ENCODE data around the gene PIK3CB.
"Not testable (repeated sequence)": the region's sequence is repeated elsewhere in the genome, so short reads cannot be mapped to it uniquely, and the experiment has no call there.

PIK3CB gene

DNA sequence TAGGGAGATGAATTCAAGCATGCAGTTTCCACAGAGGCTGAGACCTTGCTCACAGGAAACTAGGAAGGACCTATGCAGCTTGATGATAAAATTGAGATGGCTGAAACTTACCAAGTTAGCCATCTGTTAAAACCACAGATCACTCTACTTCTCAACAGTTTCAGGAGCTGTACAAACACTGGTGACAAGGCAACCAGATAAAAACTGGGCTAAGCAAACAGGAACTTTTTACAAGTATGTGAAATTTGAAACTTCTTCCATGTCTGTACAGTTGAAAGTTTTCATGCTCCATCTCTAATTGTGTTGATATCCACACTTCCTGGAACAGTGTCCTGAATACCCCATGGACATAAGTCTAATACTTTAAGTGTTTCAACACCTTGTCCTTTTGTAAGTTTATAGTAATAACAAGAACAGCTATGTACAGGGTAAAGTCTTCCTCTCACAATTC is 147.9 kb downstream of the PIK3CB start:
- Mint-ChIP-seq H3K36me3 (ENCODE audit: low read depth) (peaks cover 7% of the 10 kb centered on the region), H3K4me3 (no peak overlapping the region), H3K4me1 (no peaks in the 10 kb centered on the region)

DNA sequence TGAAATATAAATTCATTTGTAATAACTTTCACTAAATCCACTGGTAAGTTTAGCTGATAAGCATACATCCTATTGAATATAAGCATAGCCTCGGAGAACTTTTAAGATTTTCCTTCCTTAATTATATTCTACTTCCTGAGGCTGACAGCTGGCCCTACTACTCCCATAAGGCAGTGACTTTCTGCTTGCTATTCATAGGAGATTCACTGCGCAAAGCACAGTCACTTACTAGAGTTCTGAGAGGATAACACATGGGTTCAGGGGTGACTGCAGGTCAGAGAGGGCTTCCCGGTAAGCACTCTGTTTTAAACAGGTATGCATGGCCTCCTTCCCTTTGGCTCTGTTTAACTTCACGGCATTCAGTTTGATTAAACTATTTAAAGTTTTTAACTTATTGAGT is 150.3 kb downstream of the PIK3CB start:
- Mint-ChIP-seq H3K4me3 (no peak overlapping the region), H3K36me3 (ENCODE audit: low read depth) (peaks cover 12% of the 10 kb centered on the region), H3K4me1 (no peaks in the 10 kb centered on the region), H3K27me3 (ENCODE audit: low read depth) (no peaks in the 10 kb centered on the region), H3K27ac (no peak overlapping the region), H3K9me3 (no peaks in the 10 kb centered on the region)
- TF ChIP-seq, protein P1, sequence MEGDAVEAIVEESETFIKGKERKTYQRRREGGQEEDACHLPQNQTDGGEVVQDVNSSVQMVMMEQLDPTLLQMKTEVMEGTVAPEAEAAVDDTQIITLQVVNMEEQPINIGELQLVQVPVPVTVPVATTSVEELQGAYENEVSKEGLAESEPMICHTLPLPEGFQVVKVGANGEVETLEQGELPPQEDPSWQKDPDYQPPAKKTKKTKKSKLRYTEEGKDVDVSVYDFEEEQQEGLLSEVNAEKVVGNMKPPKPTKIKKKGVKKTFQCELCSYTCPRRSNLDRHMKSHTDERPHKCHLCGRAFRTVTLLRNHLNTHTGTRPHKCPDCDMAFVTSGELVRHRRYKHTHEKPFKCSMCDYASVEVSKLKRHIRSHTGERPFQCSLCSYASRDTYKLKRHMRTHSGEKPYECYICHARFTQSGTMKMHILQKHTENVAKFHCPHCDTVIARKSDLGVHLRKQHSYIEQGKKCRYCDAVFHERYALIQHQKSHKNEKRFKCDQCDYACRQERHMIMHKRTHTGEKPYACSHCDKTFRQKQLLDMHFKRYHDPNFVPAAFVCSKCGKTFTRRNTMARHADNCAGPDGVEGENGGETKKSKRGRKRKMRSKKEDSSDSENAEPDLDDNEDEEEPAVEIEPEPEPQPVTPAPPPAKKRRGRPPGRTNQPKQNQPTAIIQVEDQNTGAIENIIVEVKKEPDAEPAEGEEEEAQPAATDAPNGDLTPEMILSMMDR (IDR thresholded peaks at IDR 0.05; ENCODE audit: unreplicated experiment in 3 of 3): no peak

More for the DNA sequence above, 147.9 kb downstream of the PIK3CB start:
- H3K9me3 Mint-ChIP-seq: no peaks in the 10 kb centered on the region
- peak overlapping the region in 2 of 3 experiments; percentile 31 to 53 for H3K27ac Mint-ChIP-seq
- H3K27me3 Mint-ChIP-seq (ENCODE audit: low read depth): no peaks in the 10 kb centered on the region
- TF ChIP-seq, protein P1 (IDR thresholded peaks at IDR 0.05; ENCODE audit: unreplicated experiment in 3 of 3): no peak

DNA sequence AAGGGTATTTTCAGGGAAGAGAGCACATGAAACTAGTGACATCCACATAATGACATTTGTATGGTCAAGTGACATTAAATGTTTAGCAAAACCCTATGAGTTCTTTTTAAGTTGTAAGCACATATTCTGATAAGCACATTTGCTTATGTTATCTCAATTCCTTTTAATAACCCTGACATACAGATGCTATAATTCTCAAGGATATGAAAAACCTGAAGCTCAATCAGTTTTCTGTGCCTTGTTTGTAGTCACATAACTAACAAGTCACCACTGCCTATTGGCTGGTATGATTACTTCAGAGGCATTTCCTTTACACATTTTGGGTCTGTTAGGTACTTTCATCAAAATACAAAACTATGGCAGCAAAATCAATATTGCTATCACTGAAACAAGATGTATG is 152.1 kb downstream of the PIK3CB start:
- Mint-ChIP-seq H3K36me3 (ENCODE audit: low read depth) (peaks cover 12% of the 10 kb centered on the region), H3K4me3 (no peak overlapping the region), H3K27me3 (ENCODE audit: low read depth) (no peaks in the 10 kb centered on the region), H3K4me1 (no peaks in the 10 kb centered on the region), H3K27ac (peak overlapping the region in 1 of 3 experiments; percentile 3), H3K9me3 (no peaks in the 10 kb centered on the region)
- TF ChIP-seq, protein P1 (IDR thresholded peaks at IDR 0.05; ENCODE audit: unreplicated experiment in 3 of 3): no peak

DNA sequence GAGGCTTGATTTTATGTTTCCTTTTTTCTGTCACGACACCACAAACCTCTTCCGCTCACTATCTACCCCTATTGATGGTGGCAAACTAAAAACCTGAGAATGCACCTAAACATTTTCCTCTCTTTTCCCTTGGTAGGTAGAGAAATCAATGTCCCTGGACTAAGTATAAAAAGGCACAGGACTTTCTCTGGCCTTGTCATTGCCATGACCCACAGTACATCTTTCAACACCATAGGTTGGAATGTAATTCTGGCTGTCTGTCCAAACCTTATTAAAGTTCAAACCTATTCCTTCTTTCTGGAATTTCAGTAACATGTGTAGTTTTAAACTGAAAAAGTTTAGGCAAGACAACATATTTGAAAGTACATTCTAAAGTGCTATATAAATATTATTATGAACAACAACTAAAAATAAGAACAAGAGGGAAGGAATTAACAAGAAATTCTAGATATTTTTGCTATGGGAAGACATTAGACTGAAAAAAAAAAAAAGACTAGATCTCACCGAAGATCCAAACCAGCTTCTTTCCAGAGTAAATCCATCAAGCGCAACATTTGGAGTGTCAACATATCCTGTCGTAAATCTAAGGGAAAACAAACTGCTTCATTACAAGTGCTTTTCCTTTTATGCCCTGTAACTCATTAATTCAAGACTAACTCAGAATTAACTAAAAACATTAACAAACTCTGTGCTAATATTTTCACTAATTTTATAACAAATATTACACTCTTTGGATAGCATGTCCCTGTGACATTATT is 153.1 kb downstream of the PIK3CB start:
- Mint-ChIP-seq H3K27ac (peak overlapping the region in 1 of 3 experiments; percentile 3), H3K9me3 (no peaks in the 10 kb centered on the region)
- TF ChIP-seq, protein P1 (IDR thresholded peaks at IDR 0.05; ENCODE audit: unreplicated experiment in 3 of 3): no peak

DNA sequence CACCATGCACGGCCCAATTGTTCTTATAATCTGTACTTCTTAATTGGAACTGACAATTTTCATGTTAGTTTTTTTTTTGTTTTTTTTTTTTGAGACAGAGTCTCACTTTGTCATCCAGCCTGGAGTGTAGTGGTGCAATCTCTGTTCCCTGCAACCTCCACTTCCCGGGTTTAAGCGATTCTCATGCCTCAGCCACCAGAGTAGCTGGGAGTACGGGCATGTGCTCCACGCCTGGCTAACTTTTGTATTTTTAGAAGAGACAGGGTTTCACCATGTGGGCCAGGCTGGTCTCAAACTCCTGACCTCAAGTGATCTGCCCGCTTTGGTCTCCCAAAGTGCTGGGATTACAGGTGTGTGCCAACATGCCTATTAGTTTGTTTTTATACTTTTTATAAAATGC is 153.8 kb downstream of the PIK3CB start:
- not testable (repeated sequence) for H3K4me1 Mint-ChIP-seq; H3K9me3 Mint-ChIP-seq; H3K4me3 Mint-ChIP-seq; H3K27me3 Mint-ChIP-seq (ENCODE audit: low read depth); H3K27ac Mint-ChIP-seq
- peaks cover 26% of the 10 kb centered on the region for H3K36me3 Mint-ChIP-seq (ENCODE audit: low read depth)

More for the DNA sequence above, 153.1 kb downstream of the PIK3CB start:
- H3K4me1 Mint-ChIP-seq: no peaks in the 10 kb centered on the region
- no peaks in the 10 kb centered on the region for H3K27me3 Mint-ChIP-seq (ENCODE audit: low read depth)
- no peak overlapping the region for H3K4me3 Mint-ChIP-seq
- peaks cover 19% of the 10 kb centered on the region for H3K36me3 Mint-ChIP-seq (ENCODE audit: low read depth)

DNA sequence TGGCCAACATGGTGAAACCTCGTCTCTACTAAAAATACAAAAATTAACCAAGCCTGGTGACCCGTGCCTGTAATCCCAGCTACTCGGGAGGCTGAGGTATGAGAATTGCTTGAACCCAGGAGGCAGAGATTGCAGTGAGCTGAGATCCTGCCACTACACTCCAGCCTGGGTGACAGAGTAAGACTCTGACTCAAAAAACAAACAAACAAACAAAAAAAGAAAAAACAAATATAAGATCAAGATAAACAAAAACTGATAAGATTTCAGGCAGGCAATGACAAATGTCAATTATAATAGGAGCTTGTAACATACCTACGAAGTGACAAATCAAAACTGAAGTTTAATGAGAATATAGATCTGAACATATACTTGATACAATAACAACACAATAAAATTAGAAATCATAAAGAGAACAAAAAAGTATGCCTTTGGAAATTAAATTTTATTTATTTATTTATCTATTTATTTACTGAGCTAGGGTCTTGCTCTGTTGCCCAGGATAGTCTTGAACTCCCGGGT is 155.8 kb downstream of the PIK3CB start:
- TF ChIP-seq, protein P1 (IDR thresholded peaks at IDR 0.05; ENCODE audit: unreplicated experiment in 3 of 3): no peak
- Mint-ChIP-seq H3K4me3 (no peak overlapping the region), H3K4me1 (no peaks in the 10 kb centered on the region), H3K9me3 (peaks cover 17% of the 10 kb centered on the region), H3K27ac (no peak overlapping the region), H3K36me3 (ENCODE audit: low read depth) (peaks cover 47% of the 10 kb centered on the region), H3K27me3 (ENCODE audit: low read depth) (no peaks in the 10 kb centered on the region)

Measured in nephron (organoid).